Right hindlimb (tissue), 1 donor: ENCODE data around the gene CA10.

ENCODE experiments used
- DNase-seq: peaks from one replicate; pipeline ENCODE4 v3.0.0-alpha.2; 2018

CA10 gene

DNA sequence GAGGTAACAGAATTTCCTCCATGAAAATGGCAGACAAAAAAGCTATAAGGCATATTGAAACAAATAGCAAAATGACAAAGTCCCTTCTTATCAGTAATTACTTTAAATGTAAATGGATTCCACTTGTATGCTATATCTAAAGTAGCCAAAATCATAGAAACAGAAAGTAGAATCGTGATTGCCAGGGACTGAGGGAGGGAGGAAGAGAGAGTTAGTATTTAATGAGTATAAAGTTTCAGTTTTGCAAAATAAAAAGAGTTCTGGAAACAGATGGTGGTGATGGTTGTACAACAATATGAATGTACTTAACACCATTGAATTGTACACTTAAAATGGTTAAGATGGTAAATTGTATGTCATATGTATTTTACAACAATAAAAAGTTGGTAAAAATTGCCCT lies 407.4 kb downstream of the CA10 start:
- no peak for DNase-seq

DNA sequence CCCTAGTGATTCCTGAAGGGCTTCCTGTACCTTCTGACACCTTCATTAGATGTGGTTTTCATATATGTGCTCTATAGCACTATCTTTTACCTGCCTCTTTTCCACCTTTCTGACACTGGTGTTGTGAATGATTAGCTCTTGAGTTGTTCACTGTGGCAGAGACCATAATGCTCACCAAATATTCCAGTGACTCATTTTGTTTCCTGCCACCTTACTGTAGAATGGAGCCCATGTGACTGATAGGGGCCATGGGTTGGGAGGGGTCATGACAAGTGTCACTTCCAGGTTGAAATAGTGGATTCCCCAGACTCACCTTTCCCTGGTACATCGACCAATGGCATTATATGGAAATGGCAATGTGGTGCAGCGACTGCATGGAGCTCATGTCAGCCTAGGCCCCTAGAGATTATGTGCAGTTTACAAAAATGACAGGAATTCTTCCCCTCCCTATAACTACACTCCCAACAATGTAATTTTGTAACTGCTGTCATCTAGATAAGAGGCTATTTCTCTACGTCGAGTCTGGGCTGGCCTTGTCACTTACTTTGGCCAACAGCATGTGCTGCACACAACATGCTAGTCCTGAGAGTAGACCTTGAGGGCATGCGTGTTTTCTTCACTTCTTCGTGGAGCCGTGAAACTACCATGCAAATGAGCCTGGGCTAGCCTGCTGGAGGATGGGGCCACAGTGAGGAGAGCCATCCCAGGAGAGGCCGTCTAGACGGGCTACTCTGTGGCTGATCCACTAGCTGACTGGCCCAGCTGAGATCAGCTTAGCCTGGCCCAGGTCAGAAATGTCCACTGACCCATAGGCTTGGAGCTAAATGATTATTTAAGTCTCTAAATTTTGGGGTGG lies 409.5 kb downstream of the CA10 start:
- DNase-seq: no peak

- no peak for DNase-seq
These were observed 412.1 kb downstream of the CA10 start for GRCh38 chr17:51746421-51746820.

DNA sequence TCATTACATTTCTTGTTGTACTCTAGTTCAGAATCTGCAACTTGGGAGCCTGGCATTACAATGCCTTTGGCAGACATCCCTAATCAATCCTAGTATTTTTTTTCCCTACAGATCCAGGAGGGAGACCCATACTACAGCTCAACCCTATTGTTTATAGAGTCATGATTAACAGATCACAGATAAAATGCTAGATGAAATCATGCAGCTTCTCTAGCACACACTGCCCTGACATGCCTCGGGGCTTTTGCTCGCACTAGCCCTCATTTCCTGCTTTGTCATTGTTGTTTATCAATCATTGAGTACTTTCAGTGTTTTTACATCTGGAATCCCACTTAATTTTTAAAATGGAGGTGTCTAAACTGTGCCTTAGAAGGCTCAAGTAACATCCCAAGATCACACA lies 412.5 kb downstream of the CA10 start:
- no peak for DNase-seq

DNA sequence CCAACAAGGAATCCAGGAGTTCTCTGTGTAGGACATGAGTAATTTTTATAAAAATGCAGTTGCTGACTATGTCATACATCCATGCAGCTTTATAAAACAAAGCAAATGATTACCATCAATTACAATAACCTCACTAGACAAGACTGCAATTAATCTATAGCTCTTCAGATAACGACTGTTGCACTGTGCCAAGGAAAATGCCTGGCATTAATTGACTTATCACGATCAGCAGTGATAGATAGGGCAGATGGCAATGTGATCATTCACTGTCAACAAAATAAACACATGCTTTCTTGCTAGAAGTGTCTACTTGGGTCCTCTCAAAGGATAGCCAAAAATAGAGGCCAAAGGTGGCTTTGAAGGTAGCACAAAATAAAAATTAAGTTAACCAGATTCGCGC lies 415.0 kb downstream of the CA10 start:
- DNase-seq: no peak

GRCh38 chr17:51742571-51742970 lies 415.9 kb downstream of the CA10 start:
- no peak for DNase-seq

- no peak for DNase-seq
These were observed 417.1 kb downstream of the CA10 start for GRCh38 chr17:51741458-51741857.

- DNase-seq: no peak
These were observed 418.0 kb downstream of the CA10 start for GRCh38 chr17:51740531-51740930.

GRCh38 chr17:51739245-51739886 lies 419.1 kb downstream of the CA10 start:
- no peak for DNase-seq

DNA sequence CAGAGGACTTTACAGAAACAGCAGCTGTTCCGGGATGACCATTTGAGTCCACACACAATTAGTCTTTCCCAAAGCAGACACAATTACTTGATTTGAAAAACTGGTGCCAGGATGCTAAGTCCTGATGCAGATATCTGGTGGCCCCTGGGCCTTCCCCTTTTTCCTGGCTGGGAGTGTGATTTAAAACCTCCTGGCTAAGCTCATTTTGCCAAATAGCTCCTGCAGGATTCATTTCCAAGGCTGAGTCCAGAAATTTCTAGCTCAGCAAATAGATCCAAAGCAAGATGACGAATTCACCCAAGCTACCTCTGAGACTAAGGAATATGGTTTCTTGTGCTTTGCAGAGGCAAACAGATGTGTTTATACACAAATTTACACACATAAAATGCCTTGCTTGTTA lies 422.2 kb downstream of the CA10 start:
- peak; percentile 58 for DNase-seq

DNA sequence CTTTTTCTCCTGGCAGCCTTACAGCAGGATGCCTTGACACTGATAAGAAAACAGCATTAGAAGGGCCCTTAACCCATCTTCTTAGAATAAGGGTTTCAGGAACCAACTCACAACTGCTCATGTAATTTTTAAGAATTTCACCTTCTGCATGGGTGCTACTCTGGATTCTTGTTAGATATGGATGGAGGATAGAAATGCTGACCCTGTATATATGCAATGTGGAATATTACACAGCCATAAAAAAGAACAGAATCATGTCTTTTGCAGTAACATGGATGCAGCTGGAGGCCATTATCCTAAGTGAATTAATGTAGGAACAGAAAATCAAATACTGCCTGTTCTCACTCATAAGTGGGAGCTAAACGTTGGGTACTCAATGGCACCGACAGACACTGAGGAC lies 423.5 kb downstream of the CA10 start:
- DNase-seq: no peak

DNA sequence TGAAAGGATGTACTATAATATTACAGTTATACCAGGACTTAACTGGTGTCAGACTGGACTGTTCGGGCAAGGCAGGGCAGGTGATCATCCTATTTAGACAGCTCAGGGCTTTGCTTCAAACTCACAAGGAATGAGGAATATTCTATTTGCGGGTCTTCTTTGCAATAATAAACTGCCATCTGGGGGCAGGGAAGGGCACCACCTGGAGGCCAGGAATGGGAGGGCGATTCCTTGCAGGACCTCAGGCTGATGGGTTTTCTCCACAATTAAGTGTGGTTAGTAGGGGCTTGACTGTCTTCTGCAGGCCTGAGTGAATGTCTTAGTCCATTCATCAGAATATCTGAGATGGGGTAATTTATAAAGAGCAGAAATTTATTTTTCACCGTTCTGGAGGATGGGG lies 424.1 kb downstream of the CA10 start:
- no peak for DNase-seq

DNA sequence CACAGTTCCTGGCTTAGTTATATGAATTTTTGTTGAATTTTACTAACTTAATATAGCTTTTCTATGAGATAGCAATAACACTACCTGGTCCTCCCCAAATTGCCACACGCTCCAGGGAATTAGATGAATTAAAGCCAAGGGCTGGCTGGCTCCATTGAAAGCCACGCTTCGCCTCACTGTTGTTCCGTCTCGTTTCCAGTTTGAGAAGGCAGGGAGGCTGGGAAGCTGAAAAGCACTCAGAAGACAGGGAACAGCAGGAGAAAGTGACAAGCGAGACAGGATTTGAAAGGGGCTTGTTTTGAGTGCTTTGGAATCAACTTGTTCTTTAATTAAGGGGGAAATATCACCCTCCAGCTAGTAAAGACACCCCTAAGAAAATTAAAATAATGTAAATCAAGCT lies 425.3 kb downstream of the CA10 start:
- no peak for DNase-seq

GRCh38 chr17:51731941-51732722 lies 426.4 kb downstream of the CA10 start:
- no peak for DNase-seq

DNA sequence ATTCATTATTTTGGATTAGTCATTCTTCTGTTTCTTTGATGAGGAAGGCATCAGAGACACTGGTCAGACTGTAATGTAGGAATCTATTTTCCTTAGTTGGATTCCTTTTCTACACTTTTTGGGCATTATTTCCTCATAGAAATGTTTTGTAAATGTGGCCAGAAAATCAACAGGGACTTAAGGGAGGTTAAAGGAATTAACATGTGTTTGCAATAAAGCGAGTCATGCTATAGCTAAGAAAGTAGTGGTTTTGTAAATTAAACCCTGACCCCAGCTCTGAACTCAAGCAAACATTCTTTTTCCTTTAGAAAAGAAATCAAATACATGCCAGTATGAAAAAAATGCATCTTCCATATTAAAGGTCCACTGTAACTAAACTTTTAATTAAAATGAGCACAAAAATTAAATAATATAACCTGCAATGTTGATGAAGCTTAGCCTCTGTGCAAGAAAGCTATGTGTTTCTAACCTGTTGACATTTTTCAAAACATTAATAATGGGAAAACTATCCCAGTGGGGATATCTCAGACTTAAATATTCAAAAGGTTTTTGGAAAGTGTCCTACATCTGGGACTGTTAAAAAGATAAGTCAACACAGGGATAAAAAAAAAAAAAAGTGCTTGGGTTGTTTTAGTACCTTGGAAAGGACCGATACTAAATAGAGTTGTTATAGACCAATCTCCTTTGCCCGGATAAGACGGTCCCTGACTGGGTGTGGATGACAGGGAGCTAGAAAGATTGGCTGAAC lies 428.0 kb downstream of the CA10 start:
- DNase-seq: no peak

GRCh38 chr17:51725185-51725584 lies 433.3 kb downstream of the CA10 start:
- DNase-seq: no peak

DNA sequence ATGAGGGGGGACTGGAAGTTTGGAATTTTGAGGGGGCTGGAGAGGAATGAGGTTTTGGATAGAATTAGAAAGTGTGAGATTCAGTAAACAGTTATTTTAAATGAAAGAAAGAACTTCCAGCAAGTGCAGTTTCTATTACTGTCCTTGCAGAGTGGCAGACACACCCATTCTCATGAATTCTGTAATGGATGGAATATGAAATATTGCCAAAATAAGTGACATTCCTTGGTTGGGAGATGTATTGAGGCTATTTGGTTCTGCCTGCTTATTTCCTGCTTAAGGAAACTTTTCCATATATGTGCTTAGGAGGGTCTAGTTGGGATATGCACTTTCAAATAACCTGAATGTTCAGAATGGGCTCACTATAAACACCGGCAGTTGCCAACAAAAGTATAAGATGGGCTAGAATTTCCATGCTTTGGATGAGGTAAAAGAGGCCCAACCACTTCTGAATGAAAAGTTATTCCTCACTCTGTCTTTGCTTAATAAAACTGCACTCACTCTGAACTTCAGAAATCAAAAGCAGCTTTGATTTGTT lies 434.4 kb downstream of the CA10 start:
- DNase-seq: no peak

DNA sequence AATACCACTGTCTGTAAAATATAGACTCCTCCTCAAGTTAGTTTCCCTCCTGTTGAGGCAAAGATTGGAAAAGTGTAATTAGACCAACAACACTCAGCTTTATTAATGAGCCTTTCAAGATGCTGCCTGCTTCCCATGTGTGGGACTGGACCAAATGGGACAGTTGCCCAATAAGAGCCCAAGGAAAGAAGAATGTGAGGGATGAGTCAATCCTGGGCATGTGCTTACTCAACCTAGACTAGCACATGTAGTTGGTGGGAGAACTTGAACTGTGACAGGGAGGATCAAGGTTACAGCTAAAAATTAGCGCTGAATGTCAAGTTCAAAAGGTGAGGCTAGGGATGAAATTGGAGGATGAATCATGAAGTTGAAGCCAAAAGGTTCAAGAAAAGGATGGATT lies 435.5 kb downstream of the CA10 start:
- DNase-seq: no peak

DNA sequence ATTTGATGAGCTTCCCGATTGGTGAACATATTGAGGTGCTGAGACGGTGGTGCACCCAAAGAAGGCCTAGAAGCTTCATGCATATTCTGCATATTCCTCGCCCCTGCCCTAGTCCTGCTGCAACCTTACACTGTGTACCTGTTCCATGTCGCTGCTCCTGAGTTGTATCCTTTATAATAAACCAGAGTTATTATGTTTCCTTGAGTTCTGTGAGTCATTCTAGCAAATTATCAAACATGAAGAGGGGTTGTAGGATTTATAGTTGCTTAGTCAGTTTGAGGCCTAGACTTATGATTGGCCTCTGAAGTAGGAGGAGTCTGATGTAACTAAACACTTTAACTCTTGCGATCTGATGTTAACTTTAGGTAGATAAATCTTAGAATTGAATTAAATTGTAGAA lies 436.8 kb downstream of the CA10 start:
- DNase-seq: no peak

DNA sequence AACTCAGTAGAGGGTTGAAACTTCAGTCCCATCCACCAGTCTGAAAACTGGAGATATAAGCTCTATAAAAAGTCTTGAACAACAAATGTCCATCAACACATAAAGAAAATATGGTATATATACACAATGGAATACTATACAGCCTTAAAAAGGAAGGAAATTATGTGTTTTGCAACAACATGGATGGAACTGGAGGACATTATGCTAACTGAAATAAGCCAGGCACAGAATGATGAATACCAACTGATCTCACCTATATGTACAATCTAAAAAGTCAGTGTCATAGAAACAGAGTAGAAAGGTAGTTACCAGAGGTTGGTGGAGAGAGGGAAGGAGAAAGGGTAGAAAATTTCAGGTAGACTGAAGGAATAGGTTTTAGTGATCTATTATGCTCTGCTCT lies 438.1 kb downstream of the CA10 start:
- no peak for DNase-seq

GRCh38 chr17:51718983-51719382 lies 439.5 kb downstream of the CA10 start:
- DNase-seq: no peak

DNA sequence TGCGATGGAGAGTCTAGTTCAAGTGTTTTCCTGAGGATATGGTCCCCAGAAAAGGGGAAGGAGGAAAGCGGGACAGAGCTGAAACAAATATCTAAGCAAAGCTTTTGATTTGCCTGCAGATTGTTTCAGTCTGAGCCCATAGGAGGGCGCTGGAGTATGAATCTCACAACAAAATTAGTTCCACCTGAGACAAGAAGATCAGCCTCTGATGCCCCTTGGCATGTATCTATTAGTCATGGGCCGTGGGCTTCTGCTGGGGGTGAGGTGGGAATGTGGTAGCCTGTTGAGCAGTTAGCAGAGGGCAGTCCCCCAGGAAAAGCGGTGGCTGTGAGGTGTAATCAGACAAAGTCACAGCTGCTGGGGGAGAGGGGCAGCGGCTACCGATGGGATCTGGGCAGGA lies 446.9 kb downstream of the CA10 start:
- no peak for DNase-seq

- no peak for DNase-seq
These were observed 447.9 kb downstream of the CA10 start for GRCh38 chr17:51710634-51710979.
